Erythroblast (primary cell): ENCODE measurements around the gene D2HGDH.
"Not testable (repeated sequence)": the region's sequence is repeated elsewhere in the genome, so short reads cannot be mapped to it uniquely, and the experiment has no call there.

Experiments
- DNase-seq, 2 experiments: peaks; one replicate each; lab custom pipeline; 2025; lab: John Stamatoyannopoulos, UW
- GATA1 ChIP-seq: IDR thresholded peaks from 2 replicates; pipeline ENCODE4 v1.6.1; 2011; ENCODE audit warnings: low read depth, mild to moderate bottlenecking, control low read depth, low read length, moderate library complexity
- POLR2A ChIP-seq: IDR thresholded peaks from 2 replicates; pipeline ENCODE4 v1.6.1; 2011; ENCODE audit warnings: mild to moderate bottlenecking, low read length

Gene D2HGDH

GRCh38 chr2:241733391-241734207 lies 831 bp upstream of the D2HGDH start:
- TF ChIP-seq GATA1: no peak
- TF ChIP-seq POLR2A: no peak
- DNase-seq: no peak

GRCh38 chr2:241734208-241734466 lies 293 bp upstream of the D2HGDH start:
- TF ChIP-seq POLR2A (no peak), GATA1 (no peak)
- DNase-seq: no peak

GRCh38 chr2:241736111-241736510 lies 1.7 kb downstream of the D2HGDH start:
- no peak for DNase-seq
- no peak for TF ChIP-seq POLR2A
- TF ChIP-seq GATA1: no peak

- TF ChIP-seq POLR2A (no peak), GATA1 (no peak)
- DNase-seq: no peak
Observed at GRCh38 chr2:241738040-241738686, 3.7 kb downstream of the D2HGDH start.

- TF ChIP-seq GATA1 (no peak), POLR2A (no peak)
Observed at GRCh38 chr2:241739177-241739576, 4.7 kb downstream of the D2HGDH start.

GRCh38 chr2:241739651-241740050 lies 5.2 kb downstream of the D2HGDH start:
- DNase-seq: no peak
- TF ChIP-seq POLR2A (no peak), GATA1 (no peak)

More at GRCh38 chr2:241739177-241739576, 4.7 kb downstream of the D2HGDH start:
- no peak for DNase-seq

GRCh38 chr2:241741016-241741415 lies 6.6 kb downstream of the D2HGDH start:
- no peak for TF ChIP-seq POLR2A
- no peak for TF ChIP-seq GATA1
- no peak for DNase-seq

- TF ChIP-seq POLR2A (no peak), GATA1 (no peak)
- no peak for DNase-seq
Observed at GRCh38 chr2:241742320-241742939, 8.0 kb downstream of the D2HGDH start.

- not testable (repeated sequence) for DNase-seq
Observed at GRCh38 chr2:241743008-241743407, 8.6 kb downstream of the D2HGDH start.

GRCh38 chr2:241743620-241744019 lies 9.2 kb downstream of the D2HGDH start:
- TF ChIP-seq POLR2A (no peak), GATA1 (no peak)
- DNase-seq: no peak

GRCh38 chr2:241744028-241744754 lies 9.8 kb downstream of the D2HGDH start:
- no peak for TF ChIP-seq POLR2A
- no peak for TF ChIP-seq GATA1
- no peak for DNase-seq

GRCh38 chr2:241745276-241745675 lies 10.8 kb downstream of the D2HGDH start:
- TF ChIP-seq POLR2A (no peak), GATA1 (no peak)
- DNase-seq: no peak

- DNase-seq: no peak
- TF ChIP-seq GATA1 (no peak), POLR2A (no peak)
Observed at GRCh38 chr2:241746084-241746483, 11.7 kb downstream of the D2HGDH start.
